ENCODE data around the gene PNKD.

PNKD gene

GRCh38 chr2:218276986-218277755 is 6.9 kb downstream of the PNKD start:
- H3F3A ChIP-seq (ENCODE audit: insufficient read depth, low read length): no peaks in the 10 kb centered on the region
- H3K4me2 ChIP-seq (ENCODE audit: low read length): no peak overlapping the region
- H3K36me3 ChIP-seq (ENCODE audit: insufficient read depth, low read length): peaks cover 28% of the 10 kb centered on the region; the same call in 1 of the 2 replicates
- H2AFZ ChIP-seq (ENCODE audit: low read length): no peak overlapping the region
- TF ChIP-seq EZH2 (IDR thresholded peaks at IDR 0.05; ENCODE audit: borderline replicate concordance, low read length): no peak
- TF ChIP-seq CTCF (IDR thresholded peaks at IDR 0.05; ENCODE audit: low read length): no peak; the same call in 1 of the 2 replicates
- H3K27ac ChIP-seq (ENCODE audit: low read depth, low read length, poor library complexity, severe bottlenecking): no peak overlapping the region
- H3K9me2 ChIP-seq (ENCODE audit: low read depth, low read length): no peaks in the 10 kb centered on the region
- H3K4me1 ChIP-seq (ENCODE audit: insufficient read depth, low read length, severe bottlenecking): peaks cover 9% of the 10 kb centered on the region
- H3K9me3 ChIP-seq (ENCODE audit: low read length): no peaks in the 10 kb centered on the region
- H3K4me3 ChIP-seq (ENCODE audit: low read depth, low read length, poor library complexity, severe bottlenecking): no peak overlapping the region
- H3K9ac ChIP-seq (ENCODE audit: low read length): no peak overlapping the region
- no peaks in the 10 kb centered on the region for H4K20me1 ChIP-seq (ENCODE audit: insufficient read depth, low read length)
- H3K27me3 ChIP-seq (ENCODE audit: insufficient read depth, low read length): no peaks in the 10 kb centered on the region
- no peaks in the 10 kb centered on the region for H3K79me2 ChIP-seq (ENCODE audit: insufficient read depth, low read length)

GRCh38 chr2:218277921-218278320 is 7.6 kb downstream of the PNKD start:
- Histone ChIP-seq H3F3A (ENCODE audit: insufficient read depth, low read length) (no peaks in the 10 kb centered on the region), H3K4me3 (ENCODE audit: low read depth, low read length, poor library complexity, severe bottlenecking) (no peak overlapping the region), H3K9me3 (ENCODE audit: low read length) (no peaks in the 10 kb centered on the region), H3K9me2 (ENCODE audit: low read depth, low read length) (no peaks in the 10 kb centered on the region), H2AFZ (ENCODE audit: low read length) (no peak overlapping the region), H3K27me3 (ENCODE audit: insufficient read depth, low read length) (no peaks in the 10 kb centered on the region), H3K27ac (ENCODE audit: low read depth, low read length, poor library complexity, severe bottlenecking) (no peak overlapping the region), H3K36me3 (ENCODE audit: insufficient read depth, low read length) (peaks cover 28% of the 10 kb centered on the region; the same call in 1 of the 2 replicates), H4K20me1 (ENCODE audit: insufficient read depth, low read length) (no peaks in the 10 kb centered on the region), H3K4me1 (ENCODE audit: insufficient read depth, low read length, severe bottlenecking) (peaks cover 1% of the 10 kb centered on the region), H3K79me2 (ENCODE audit: insufficient read depth, low read length) (no peaks in the 10 kb centered on the region), H3K9ac (ENCODE audit: low read length) (no peak overlapping the region), H3K4me2 (ENCODE audit: low read length) (no peak overlapping the region)
- no peak for TF ChIP-seq EZH2 (IDR thresholded peaks at IDR 0.05; ENCODE audit: borderline replicate concordance, low read length)
- TF ChIP-seq CTCF (IDR thresholded peaks at IDR 0.05; ENCODE audit: low read length): no peak

- H3K4me3 ChIP-seq (ENCODE audit: low read depth, low read length, poor library complexity, severe bottlenecking): no peak overlapping the region
- peaks cover 26% of the 10 kb centered on the region; the same call in 1 of the 2 replicates for H3K36me3 ChIP-seq (ENCODE audit: insufficient read depth, low read length)
- no peaks in the 10 kb centered on the region for H3F3A ChIP-seq (ENCODE audit: insufficient read depth, low read length)
- no peaks in the 10 kb centered on the region for H3K9me2 ChIP-seq (ENCODE audit: low read depth, low read length)
- H3K4me1 ChIP-seq (ENCODE audit: insufficient read depth, low read length, severe bottlenecking): no peaks in the 10 kb centered on the region
- TF ChIP-seq EZH2 (IDR thresholded peaks at IDR 0.05; ENCODE audit: borderline replicate concordance, low read length): no peak
- TF ChIP-seq CTCF (IDR thresholded peaks at IDR 0.05; ENCODE audit: low read length): no peak
- no peaks in the 10 kb centered on the region for H3K9me3 ChIP-seq (ENCODE audit: low read length)
- H3K9ac ChIP-seq (ENCODE audit: low read length): no peak overlapping the region
- H3K27ac ChIP-seq (ENCODE audit: low read depth, low read length, poor library complexity, severe bottlenecking): no peak overlapping the region
- no peaks in the 10 kb centered on the region for H4K20me1 ChIP-seq (ENCODE audit: insufficient read depth, low read length)
- H2AFZ ChIP-seq (ENCODE audit: low read length): no peak overlapping the region
- no peaks in the 10 kb centered on the region for H3K79me2 ChIP-seq (ENCODE audit: insufficient read depth, low read length)
- no peak overlapping the region for H3K4me2 ChIP-seq (ENCODE audit: low read length)
- no peaks in the 10 kb centered on the region for H3K27me3 ChIP-seq (ENCODE audit: insufficient read depth, low read length)
Observed at GRCh38 chr2:218278531-218279360, 8.4 kb downstream of the PNKD start.
